Kidney epithelial cell (primary cell): ENCODE results near the gene SGPP2. TPM values are rescaled to one million over a fixed set of nuclear protein-coding genes. Genes with fewer than 3 reads are reported as not detected.

Experiments
- DNase-seq: peaks from one replicate; pipeline ENCODE4 v3.0.0-alpha.2; 2010; ENCODE audit warnings: low read depth
- H3K27me3 ChIP-seq: 2 replicates; pipeline ENCODE4 v1.6.0; 2011; ENCODE audit warnings: low read length; ENCODE audit not compliant: control insufficient read depth, insufficient read depth
- H3K36me3 ChIP-seq: 2 replicates; pipeline ENCODE4 v1.5.1; 2011; ENCODE audit warnings: low read length; ENCODE audit not compliant: control insufficient read depth, insufficient read depth
- H3K4me3 ChIP-seq: 2 replicates; pipeline ENCODE4 v1.5.1; 2011; ENCODE audit warnings: low read depth, mild to moderate bottlenecking, control low read depth, low read length
- total RNA-seq: library from RNA; depleted of rRNA; stranded (reverse); fragments of >200 nt; gene quantifications from 2 replicates; pipeline ENCODE4 v1.2.3, GENCODE V29; 2015
- TF ChIP-seq, protein P1 (sequence below): IDR thresholded peaks from 2 replicates; pipeline ENCODE4 v1.5.1; 2011; ENCODE audit warnings: mild to moderate bottlenecking, moderate library complexity, low read length, control low read depth, inconsistent platforms; ENCODE audit not compliant: insufficient read depth, poor library complexity, severe bottlenecking

SGPP2 gene
- total RNA-seq, 1 donor from 2014 or later: 29.1 TPM

DNA sequence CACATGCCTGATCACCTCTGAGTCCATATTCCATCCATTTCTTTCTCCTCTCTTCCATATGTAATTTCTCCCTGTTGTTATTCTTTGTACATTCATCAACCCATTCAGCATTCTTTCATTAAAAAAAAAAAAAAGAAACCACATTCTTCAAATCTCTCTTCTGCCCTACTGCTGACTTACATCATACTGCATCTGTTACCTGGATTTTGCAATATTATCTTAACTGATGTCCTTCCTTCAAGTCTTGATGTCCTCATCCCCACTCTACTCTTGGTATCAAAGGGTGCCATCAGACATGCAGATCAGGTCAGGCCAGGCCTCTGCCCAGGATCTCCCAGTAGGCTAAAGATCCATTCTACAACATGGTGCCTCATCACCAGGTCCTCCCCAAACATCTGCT is 90.6 kb downstream of the SGPP2 start:
- DNase-seq: no peak

DNA sequence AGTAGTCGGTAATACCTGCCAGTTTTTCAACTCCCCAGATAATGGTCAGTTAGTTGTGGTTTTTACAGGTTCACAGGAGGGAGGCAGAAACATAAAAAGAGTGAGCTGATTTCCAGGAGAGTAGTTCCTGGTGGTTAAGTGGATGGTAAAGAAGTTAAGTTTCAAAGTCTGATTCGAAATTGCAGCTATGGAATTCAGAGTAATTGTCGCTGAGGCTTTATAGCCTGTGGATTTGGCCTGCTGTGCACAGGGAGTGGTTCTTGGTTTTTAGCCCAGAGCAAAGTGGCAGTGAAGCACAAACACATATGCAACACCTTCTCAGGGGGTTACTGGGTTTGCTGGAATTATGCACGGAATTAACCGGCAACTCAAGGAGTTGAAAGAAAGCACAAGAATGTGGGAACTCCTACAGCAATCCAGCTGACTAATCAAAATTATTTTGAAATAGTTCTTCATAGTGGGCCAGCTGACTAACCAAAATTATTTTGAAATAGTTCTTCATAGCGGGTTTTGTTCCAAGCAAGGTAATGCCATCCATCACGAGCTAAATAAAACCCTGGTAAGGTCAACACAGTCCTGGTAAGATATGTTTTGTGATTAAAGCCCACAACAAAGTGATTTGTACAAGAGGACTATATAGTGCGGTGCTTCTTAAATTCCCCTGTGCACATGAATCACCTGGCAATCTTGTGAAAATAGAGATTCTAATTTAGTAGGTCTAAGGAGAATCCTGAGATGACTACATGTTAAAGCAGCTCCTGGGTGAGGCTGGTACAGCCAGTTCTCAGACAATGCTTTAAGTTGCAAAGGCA is 94.4 kb downstream of the SGPP2 start:
- TF ChIP-seq, protein P1, sequence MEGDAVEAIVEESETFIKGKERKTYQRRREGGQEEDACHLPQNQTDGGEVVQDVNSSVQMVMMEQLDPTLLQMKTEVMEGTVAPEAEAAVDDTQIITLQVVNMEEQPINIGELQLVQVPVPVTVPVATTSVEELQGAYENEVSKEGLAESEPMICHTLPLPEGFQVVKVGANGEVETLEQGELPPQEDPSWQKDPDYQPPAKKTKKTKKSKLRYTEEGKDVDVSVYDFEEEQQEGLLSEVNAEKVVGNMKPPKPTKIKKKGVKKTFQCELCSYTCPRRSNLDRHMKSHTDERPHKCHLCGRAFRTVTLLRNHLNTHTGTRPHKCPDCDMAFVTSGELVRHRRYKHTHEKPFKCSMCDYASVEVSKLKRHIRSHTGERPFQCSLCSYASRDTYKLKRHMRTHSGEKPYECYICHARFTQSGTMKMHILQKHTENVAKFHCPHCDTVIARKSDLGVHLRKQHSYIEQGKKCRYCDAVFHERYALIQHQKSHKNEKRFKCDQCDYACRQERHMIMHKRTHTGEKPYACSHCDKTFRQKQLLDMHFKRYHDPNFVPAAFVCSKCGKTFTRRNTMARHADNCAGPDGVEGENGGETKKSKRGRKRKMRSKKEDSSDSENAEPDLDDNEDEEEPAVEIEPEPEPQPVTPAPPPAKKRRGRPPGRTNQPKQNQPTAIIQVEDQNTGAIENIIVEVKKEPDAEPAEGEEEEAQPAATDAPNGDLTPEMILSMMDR: no peak
- peak; percentile 57 for DNase-seq
- no peaks in the 10 kb centered on the region for H3K27me3 ChIP-seq
- H3K4me3 ChIP-seq: no peak overlapping the region
- H3K36me3 ChIP-seq: no peaks in the 10 kb centered on the region

More for the DNA sequence above, 90.6 kb downstream of the SGPP2 start:
- Histone ChIP-seq H3K36me3 (no peaks in the 10 kb centered on the region), H3K27me3 (no peaks in the 10 kb centered on the region), H3K4me3 (no peak overlapping the region)
- TF ChIP-seq, protein P1: no peak

DNA sequence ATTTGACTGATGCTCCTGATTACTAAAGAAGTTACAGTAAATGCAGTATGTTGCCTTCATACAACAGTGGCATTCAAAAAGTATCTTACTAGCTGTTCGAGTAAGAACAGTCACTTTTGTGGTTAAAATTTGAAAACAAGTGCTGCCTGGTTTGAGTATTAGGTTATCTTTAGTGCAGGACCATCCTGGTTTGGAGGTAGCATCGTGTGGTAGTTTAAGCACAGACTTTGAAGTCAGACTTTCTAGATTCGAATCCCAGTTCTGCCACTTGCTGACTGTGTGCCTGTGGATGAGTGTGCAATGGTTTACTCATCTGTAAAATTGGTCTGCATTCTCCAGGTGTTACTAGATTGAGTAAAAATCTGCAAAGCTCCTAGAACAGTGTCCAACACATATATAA is 96.8 kb downstream of the SGPP2 start:
- no peak for DNase-seq
- TF ChIP-seq, protein P1: no peak
- H3K27me3 ChIP-seq: no peaks in the 10 kb centered on the region
- no peak overlapping the region for H3K4me3 ChIP-seq
- H3K36me3 ChIP-seq: no peaks in the 10 kb centered on the region

DNA sequence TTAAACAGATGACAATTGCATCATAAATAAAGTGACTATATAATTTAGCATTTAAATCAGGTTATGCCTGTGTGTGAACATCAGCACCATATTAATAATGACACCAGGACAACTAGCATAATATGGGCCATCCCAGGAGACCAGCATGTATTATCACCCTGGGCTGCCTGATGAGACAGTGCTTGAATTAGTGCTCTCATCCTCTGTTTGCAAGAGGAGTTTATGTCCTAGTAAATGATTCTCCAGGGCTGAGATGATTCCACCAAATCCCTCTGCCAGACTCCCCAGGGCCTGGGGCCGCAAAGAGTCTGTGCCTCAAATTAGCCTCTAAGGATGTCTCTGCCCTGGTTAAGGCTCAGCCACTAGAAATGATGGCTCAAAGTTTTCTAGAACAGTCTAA is 97.7 kb downstream of the SGPP2 start:
- H3K4me3 ChIP-seq: no peak overlapping the region
- DNase-seq: no peak
- H3K27me3 ChIP-seq: no peaks in the 10 kb centered on the region
- H3K36me3 ChIP-seq: no peaks in the 10 kb centered on the region
- TF ChIP-seq, protein P1: no peak

DNA sequence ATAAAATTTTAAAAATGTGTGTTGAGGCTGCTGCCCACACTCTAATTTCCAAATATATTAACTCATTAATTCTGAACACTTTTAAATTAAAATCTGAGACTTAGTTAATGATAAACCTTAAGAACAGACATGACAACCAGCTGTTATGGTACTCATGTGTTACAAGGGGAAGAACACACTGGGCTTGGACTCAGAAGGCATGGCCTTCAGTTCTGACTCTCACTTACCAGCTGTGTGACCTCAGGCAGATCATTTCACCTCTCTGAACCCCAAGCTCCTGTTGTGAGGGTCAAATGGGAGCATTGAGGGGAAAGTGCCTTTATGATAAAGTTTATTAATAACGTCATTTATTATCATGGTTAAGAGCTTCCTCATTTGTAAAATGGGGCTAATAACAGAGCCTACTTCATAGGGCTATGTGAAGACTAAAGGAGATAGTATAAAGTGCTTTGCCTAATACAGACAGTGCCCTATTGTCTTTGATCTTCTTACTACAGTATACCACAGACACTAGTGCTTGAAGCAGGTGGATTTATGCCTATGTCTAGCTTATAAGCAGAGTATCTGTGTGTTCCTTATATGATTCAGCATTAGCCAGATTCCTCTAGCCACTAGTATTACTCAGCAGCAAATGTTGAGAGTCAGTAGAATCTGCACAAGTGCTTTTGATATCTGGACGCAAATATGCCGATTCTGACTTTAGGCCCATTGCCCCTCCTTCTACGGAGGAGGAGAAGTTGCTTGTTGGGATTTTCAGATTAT is 99.6 kb downstream of the SGPP2 start:
- Histone ChIP-seq H3K27me3 (no peaks in the 10 kb centered on the region), H3K4me3 (no peak overlapping the region), H3K36me3 (no peaks in the 10 kb centered on the region)
- TF ChIP-seq, protein P1: no peak
- no peak for DNase-seq

DNA sequence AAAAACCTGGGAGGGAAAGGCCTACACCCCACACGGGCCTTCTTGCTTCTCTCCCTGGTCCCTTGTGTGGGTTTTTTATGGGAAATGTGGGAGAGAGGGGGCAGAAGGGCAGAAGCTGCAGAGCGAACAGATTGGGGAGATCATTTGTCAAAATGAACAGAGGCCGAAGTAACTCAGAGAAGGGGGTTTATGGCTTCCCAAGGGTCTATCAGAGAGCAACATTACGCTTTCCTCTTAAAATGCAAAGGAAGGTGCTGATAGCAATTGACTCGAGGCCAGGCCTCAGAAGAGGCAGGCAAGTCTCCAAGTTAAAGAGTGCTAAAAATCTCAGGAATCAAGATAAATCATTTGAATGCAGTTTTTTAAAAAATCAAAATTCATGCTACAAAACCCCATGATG is 101.5 kb downstream of the SGPP2 start:
- no peaks in the 10 kb centered on the region for H3K27me3 ChIP-seq
- H3K4me3 ChIP-seq: no peak overlapping the region
- no peaks in the 10 kb centered on the region for H3K36me3 ChIP-seq
- no peak for DNase-seq
- TF ChIP-seq, protein P1: no peak
